ENCODE measurements around the gene DACH1. TPM values are rescaled to one million over a fixed set of nuclear protein-coding genes. Genes with fewer than 3 reads are reported as not detected.
"Not testable (repeated sequence)": the region's sequence is repeated elsewhere in the genome, so short reads cannot be mapped to it uniquely, and the experiment has no call there.

DACH1 gene
- total RNA-seq, 1 experiment from 2014 or later = 0.03 TPM

GRCh38 chr13:71851498-71852409, 15.2 kb downstream of the DACH1 start:
- DNase-seq (ENCODE audit: low read depth, low spot score) = no peak

GRCh38 chr13:71842003-71842402, 25.0 kb downstream of the DACH1 start:
- in situ Hi-C loops (cut with HindIII; ENCODE audit: low pct_unique_long_range_greater_than_20kb, low sequenced_read_pairs) = no loop called here
- no peak for DNase-seq (ENCODE audit: low read depth, low spot score)

More at GRCh38 chr13:71851498-71852409, 15.2 kb downstream of the DACH1 start:
- in situ Hi-C loops (cut with HindIII; ENCODE audit: low pct_unique_long_range_greater_than_20kb, low sequenced_read_pairs) = no loop called here

GRCh38 chr13:71838842-71839241, 28.2 kb downstream of the DACH1 start:
- DNase-seq (ENCODE audit: low read depth, low spot score) = no peak
- in situ Hi-C loops (cut with HindIII; ENCODE audit: low pct_unique_long_range_greater_than_20kb, low sequenced_read_pairs) = no loop called here

GRCh38 chr13:71837582-71837981, 29.4 kb downstream of the DACH1 start:
- in situ Hi-C loops (cut with HindIII; ENCODE audit: low pct_unique_long_range_greater_than_20kb, low sequenced_read_pairs); DNase-seq (ENCODE audit: low read depth, low spot score): not testable (repeated sequence)

GRCh38 chr13:71831716-71832115, 35.3 kb downstream of the DACH1 start:
- DNase-seq (ENCODE audit: low read depth, low spot score) = no peak
- in situ Hi-C loops (cut with HindIII; ENCODE audit: low pct_unique_long_range_greater_than_20kb, low sequenced_read_pairs) = no loop called here

GRCh38 chr13:71830736-71831135, 36.3 kb downstream of the DACH1 start:
- no peak for DNase-seq (ENCODE audit: low read depth, low spot score)
- in situ Hi-C loops (cut with HindIII; ENCODE audit: low pct_unique_long_range_greater_than_20kb, low sequenced_read_pairs) = no loop called here

GRCh38 chr13:71830323-71830722, 36.7 kb downstream of the DACH1 start:
- DNase-seq (ENCODE audit: low read depth, low spot score) = no peak
- in situ Hi-C loops (cut with HindIII; ENCODE audit: low pct_unique_long_range_greater_than_20kb, low sequenced_read_pairs) = no loop called here

- in situ Hi-C loops (cut with HindIII; ENCODE audit: low pct_unique_long_range_greater_than_20kb, low sequenced_read_pairs) = no loop called here
- DNase-seq (ENCODE audit: low read depth, low spot score) = no peak
Observed at GRCh38 chr13:71829547-71829946, 37.5 kb downstream of the DACH1 start.

- no peak for DNase-seq (ENCODE audit: low read depth, low spot score)
Observed at GRCh38 chr13:71828564-71828963, 38.4 kb downstream of the DACH1 start.

GRCh38 chr13:71828117-71828516, 38.9 kb downstream of the DACH1 start:
- in situ Hi-C loops (cut with HindIII; ENCODE audit: low pct_unique_long_range_greater_than_20kb, low sequenced_read_pairs) = no loop called here
- no peak for DNase-seq (ENCODE audit: low read depth, low spot score)

More at GRCh38 chr13:71828564-71828963, 38.4 kb downstream of the DACH1 start:
- in situ Hi-C loops (cut with HindIII; ENCODE audit: low pct_unique_long_range_greater_than_20kb, low sequenced_read_pairs) = no loop called here

GRCh38 chr13:71827241-71827640, 39.8 kb downstream of the DACH1 start:
- DNase-seq (ENCODE audit: low read depth, low spot score) = no peak
- in situ Hi-C loops (cut with HindIII; ENCODE audit: low pct_unique_long_range_greater_than_20kb, low sequenced_read_pairs) = no loop called here

GRCh38 chr13:71820699-71821098, 46.3 kb downstream of the DACH1 start:
- no peak for DNase-seq (ENCODE audit: low read depth, low spot score)
- in situ Hi-C loops (cut with HindIII; ENCODE audit: low pct_unique_long_range_greater_than_20kb, low sequenced_read_pairs) = no loop called here

- no peak for DNase-seq (ENCODE audit: low read depth, low spot score)
- in situ Hi-C loops (cut with HindIII; ENCODE audit: low pct_unique_long_range_greater_than_20kb, low sequenced_read_pairs) = no loop called here
Observed at GRCh38 chr13:71817335-71817734, 49.7 kb downstream of the DACH1 start.

GRCh38 chr13:71814806-71815360, 52.1 kb downstream of the DACH1 start:
- DNase-seq (ENCODE audit: low read depth, low spot score) = no peak
- in situ Hi-C loops (cut with HindIII; ENCODE audit: low pct_unique_long_range_greater_than_20kb, low sequenced_read_pairs) = no loop called here

- in situ Hi-C loops (cut with HindIII; ENCODE audit: low pct_unique_long_range_greater_than_20kb, low sequenced_read_pairs) = no loop called here
Observed at GRCh38 chr13:71813187-71813586, 53.8 kb downstream of the DACH1 start.

GRCh38 chr13:71811344-71811743, 55.7 kb downstream of the DACH1 start:
- no peak for DNase-seq (ENCODE audit: low read depth, low spot score)
- in situ Hi-C loops (cut with HindIII; ENCODE audit: low pct_unique_long_range_greater_than_20kb, low sequenced_read_pairs) = no loop called here

More at GRCh38 chr13:71813187-71813586, 53.8 kb downstream of the DACH1 start:
- no peak for DNase-seq (ENCODE audit: low read depth, low spot score)

GRCh38 chr13:71808708-71809107, 58.3 kb downstream of the DACH1 start:
- no peak for DNase-seq (ENCODE audit: low read depth, low spot score)
- in situ Hi-C loops (cut with HindIII; ENCODE audit: low pct_unique_long_range_greater_than_20kb, low sequenced_read_pairs) = no loop called here

- DNase-seq (ENCODE audit: low read depth, low spot score) = no peak
- in situ Hi-C loops (cut with HindIII; ENCODE audit: low pct_unique_long_range_greater_than_20kb, low sequenced_read_pairs) = no loop called here
Observed at GRCh38 chr13:71806886-71807285, 60.1 kb downstream of the DACH1 start.

- no peak for DNase-seq (ENCODE audit: low read depth, low spot score)
- in situ Hi-C loops (cut with HindIII; ENCODE audit: low pct_unique_long_range_greater_than_20kb, low sequenced_read_pairs) = no loop called here
Observed at GRCh38 chr13:71803066-71803465, 63.9 kb downstream of the DACH1 start.
